Muscle layer of colon (tissue), 2 donors: ENCODE data around the gene MFSD2B.
"Not testable (repeated sequence)": the region's sequence is repeated elsewhere in the genome, so short reads cannot be mapped to it uniquely, and the experiment has no call there.

Source experiments
- H3K27ac ChIP-seq: one replicate; pipeline ENCODE4 v1.7.0; 2013; ENCODE audit warnings: low read depth, mild to moderate bottlenecking, low read length, moderate library complexity
- H3K27me3 ChIP-seq, 2 donors: one replicate each; pipeline ENCODE4 v1.7.0; 2013; ENCODE audit warnings: low read length in 2 of 2, mild to moderate bottlenecking in 2 of 2; ENCODE audit not compliant: insufficient read depth in 2 of 2, control insufficient read depth in 1 of 2
- H3K36me3 ChIP-seq: one replicate; pipeline ENCODE4 v1.7.0; 2013; ENCODE audit warnings: mild to moderate bottlenecking, low read length; ENCODE audit not compliant: insufficient read depth
- H3K4me1 ChIP-seq: one replicate; pipeline ENCODE4 v1.7.0; 2013; ENCODE audit warnings: mild to moderate bottlenecking, low read length; ENCODE audit not compliant: insufficient read depth
- H3K4me3 ChIP-seq, 2 donors: one replicate each; pipeline ENCODE4 v1.7.0; 2013; ENCODE audit warnings: low read length in 2 of 2, low read depth in 1 of 2, mild to moderate bottlenecking in 1 of 2, moderate library complexity in 1 of 2
- H3K9ac ChIP-seq: one replicate; pipeline ENCODE4 v1.7.0; 2013; ENCODE audit warnings: low read length
- H3K9me3 ChIP-seq: one replicate; pipeline ENCODE4 v1.7.0; 2013; ENCODE audit warnings: mild to moderate bottlenecking, low read length
- donor health status: abdominal sarcoma.
- donor health status: Adenocarcinoma of cecum.

The MFSD2B gene

DNA sequence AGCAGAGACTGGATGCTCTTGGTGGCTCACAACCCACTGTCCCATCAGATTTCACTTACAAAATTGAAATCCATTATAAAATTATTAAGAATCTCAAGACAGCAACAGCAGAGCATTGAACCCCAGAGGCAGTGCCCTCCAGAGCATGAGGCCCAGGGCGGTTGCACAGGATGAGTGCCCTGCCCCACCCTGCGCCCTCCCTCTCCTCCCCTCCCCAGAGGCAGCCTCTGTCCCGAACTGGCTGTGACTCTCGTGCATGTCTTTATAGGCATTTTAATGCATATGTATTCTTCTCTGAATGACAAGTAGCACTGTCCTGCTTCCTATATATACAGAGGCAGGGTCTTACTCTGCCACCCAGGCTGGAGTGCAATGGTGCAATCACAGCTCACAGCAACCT lies 10.4 kb downstream of the MFSD2B start:
- H3K9me3 ChIP-seq, result no peaks in the 10 kb centered on the region
- no peak overlapping the region for H3K9ac ChIP-seq
- H3K4me3 ChIP-seq, result no peak overlapping the region
- H3K36me3 ChIP-seq, result peaks cover 4% of the 10 kb centered on the region
- no peaks in the 10 kb centered on the region for H3K4me1 ChIP-seq
- H3K27ac ChIP-seq, result no peak overlapping the region
- H3K27me3 ChIP-seq, result no peaks in the 10 kb centered on the region

DNA sequence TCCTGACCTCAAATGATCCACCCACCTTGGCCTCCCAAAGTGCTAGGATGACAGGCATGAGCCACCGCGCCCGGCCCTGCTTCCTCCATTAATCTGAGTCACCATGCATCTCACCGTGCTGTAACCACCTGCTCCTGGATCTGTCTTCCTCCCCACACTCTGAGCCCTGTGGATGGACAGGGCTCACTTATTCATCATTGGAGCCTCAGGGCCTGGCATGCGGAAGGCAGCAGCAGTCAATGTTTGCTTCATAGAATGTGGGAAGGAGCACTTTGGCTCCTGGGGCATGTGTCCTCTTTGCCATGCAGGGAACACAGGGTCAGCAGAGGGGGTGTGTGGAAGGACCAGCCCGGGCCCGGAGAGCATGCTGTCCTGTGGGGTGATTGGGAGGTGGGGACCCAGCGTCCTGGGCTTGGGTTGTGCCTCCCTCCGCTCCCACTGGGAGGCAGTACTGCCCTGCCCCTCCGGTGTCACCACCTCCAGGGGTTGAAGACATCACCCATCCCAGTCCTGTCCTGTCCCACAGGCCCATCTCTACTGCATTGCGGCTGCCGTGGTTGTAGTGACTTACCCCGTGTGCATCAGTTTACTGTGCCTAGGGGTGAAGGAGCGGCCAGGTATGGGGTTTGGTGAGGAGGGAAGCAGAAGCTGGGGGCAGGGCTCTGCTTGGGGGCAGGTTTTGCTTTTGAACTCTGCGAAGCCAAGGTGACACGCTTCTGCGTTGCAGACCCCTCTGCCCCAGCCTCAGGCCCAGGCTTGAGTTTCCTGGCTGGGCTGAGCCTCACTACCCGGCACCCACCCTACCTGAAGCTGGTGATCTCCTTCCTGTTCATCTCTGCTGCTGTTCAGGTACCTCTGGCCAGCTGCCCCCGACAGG lies 11.5 kb downstream of the MFSD2B start:
- Histone ChIP-seq H3K9me3 (no peaks in the 10 kb centered on the region), H3K4me1 (no peaks in the 10 kb centered on the region), H3K36me3 (peaks cover 4% of the 10 kb centered on the region), H3K4me3 (no peak overlapping the region), H3K27me3 (no peaks in the 10 kb centered on the region), H3K27ac (no peak overlapping the region), H3K9ac (no peak overlapping the region)

DNA sequence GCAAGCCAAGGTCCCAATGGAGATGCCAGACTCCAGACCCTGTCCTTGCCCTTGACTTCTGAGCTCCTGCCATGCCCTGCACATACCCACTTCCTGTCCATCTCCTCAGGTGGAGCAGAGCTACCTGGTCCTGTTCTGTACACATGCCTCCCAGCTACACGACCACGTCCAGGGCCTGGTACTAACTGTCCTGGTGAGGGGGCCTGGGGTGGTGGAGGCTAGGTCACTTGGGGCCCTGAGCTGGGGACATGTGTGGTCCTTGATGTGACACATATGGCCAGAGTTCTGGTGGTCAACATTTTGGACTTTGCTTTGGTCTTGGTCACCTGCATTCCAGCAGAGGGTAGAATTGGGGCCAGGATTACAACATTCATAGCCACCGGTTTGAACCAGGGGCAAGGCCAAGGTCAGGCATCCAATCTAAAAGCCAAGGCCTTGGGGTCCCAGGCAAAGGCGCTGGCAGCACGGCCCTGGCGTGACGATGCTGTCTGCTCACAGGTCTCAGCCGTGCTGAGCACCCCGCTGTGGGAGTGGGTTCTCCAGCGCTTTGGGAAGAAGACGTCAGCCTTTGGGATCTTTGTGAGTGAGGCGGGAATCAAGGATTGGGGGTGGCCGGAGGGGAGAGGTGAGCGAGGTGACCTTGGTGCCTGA lies 12.6 kb downstream of the MFSD2B start:
- H3K4me1 ChIP-seq, result no peaks in the 10 kb centered on the region
- no peaks in the 10 kb centered on the region for H3K27me3 ChIP-seq
- no peak overlapping the region for H3K4me3 ChIP-seq
- H3K36me3 ChIP-seq, result peaks cover 4% of the 10 kb centered on the region
- no peaks in the 10 kb centered on the region for H3K9me3 ChIP-seq
- H3K9ac ChIP-seq, result no peak overlapping the region
- no peak overlapping the region for H3K27ac ChIP-seq

DNA sequence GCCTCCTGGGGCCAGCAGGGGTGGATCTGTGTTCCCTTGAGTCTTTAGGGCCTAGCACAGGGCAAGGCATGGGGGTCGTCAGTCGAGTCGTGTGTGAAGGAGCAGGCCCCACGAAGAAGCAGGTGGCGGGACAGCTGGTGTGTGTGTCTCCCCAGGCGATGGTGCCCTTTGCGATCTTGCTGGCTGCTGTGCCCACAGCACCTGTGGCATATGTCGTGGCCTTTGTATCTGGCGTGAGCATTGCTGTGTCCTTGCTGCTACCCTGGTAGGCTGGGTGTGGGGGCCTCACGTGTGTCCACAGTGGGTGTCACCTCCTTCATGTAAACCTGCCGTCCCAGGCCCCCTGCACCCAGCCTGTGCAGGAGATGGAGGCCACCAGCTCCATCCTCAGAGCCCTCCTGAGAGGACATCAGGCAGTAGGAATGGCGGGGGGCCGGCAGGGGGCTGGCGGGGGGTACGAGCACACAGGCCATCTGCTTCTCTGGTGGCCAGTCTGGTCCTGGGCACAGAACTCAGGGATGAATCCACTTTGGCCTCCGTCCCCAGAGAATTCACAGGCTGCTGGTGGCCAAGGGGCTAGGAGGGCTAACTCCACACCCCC lies 13.2 kb downstream of the MFSD2B start:
- Histone ChIP-seq H3K4me1 (no peaks in the 10 kb centered on the region), H3K27me3 (no peaks in the 10 kb centered on the region), H3K27ac (no peak overlapping the region), H3K9me3 (no peaks in the 10 kb centered on the region), H3K4me3 (no peak overlapping the region), H3K9ac (no peak overlapping the region), H3K36me3 (peaks cover 4% of the 10 kb centered on the region)

DNA sequence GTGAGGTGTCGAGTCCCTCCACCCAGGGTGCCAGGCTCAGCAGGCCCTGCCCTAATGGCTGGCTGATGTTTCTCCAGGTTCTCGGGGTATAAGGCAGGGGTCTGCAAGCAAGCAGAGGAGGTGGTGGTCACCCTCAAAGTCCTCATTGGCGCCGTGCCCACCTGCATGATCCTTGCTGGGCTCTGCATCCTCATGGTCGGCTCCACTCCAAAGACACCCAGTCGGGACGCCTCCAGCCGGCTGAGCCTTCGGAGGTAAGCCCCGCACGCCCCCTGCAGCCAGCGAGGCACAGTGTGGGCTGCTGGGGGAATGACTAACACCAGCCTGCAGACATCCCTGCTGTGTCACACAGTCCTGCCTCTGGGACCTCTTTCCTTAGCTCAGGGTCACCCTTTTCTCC lies 14.1 kb downstream of the MFSD2B start:
- Histone ChIP-seq H3K9ac (no peak overlapping the region), H3K4me1 (no peaks in the 10 kb centered on the region), H3K27me3 (no peaks in the 10 kb centered on the region), H3K27ac (no peak overlapping the region), H3K4me3 (no peak overlapping the region), H3K36me3 (peaks cover 7% of the 10 kb centered on the region), H3K9me3 (no peaks in the 10 kb centered on the region)

DNA sequence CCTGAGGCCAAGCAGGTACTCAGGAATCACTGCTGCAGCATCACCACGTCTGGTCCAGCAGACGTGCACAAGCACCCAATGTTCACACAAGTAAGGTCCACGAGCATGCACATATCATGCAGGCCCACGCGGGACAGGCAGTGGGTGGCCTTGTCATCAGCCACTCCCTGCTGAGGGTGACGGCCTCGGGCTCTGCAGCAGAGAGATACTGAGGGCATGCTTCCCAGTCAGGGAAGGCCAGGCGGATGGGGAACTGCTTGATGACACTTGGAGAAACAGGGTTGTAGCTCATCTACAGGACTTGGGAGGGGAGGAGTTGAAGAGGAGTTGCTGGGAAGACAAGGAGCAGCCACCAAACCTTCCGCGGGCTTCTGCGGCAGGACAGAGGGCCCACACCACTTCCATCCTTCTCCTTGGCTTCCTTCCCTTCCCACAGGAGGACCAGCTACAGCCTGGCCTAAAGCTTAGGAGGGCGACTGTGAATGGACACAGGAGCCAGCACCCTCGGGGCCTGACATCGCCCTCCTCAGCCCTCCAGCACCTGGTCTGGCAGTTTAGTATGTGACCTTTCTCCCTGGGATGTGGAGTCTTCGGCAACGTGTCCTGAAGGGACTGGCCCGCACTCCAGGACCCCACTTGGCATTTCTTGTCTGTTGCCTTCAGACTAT lies 15.2 kb downstream of the MFSD2B start:
- H3K27ac ChIP-seq, result no peak overlapping the region
- H3K4me1 ChIP-seq, result no peaks in the 10 kb centered on the region
- H3K36me3 ChIP-seq, result peaks cover 18% of the 10 kb centered on the region
- no peaks in the 10 kb centered on the region for H3K9me3 ChIP-seq
- no peak overlapping the region for H3K9ac ChIP-seq
- H3K27me3 ChIP-seq, result no peaks in the 10 kb centered on the region
- no peak overlapping the region for H3K4me3 ChIP-seq

DNA sequence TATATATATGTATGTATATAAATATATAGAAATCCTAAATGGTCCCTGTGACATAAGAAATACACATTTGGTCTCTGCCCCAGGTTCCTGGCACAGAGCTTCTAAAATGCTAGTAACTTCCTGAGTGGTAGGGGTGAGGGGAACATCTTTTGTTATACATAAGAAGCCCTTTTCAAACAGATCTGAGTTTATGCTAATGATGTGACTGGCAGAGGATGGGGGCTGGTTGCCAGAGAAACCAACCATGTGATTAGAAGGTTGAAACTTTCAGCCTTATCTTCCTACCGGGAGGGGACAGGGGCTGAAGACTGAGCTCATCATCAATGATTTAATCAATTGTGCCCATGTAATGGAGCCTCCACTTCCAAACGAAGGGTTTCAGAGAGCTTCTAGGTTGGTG lies 16.3 kb downstream of the MFSD2B start:
- peaks cover 26% of the 10 kb centered on the region for H3K36me3 ChIP-seq
- H3K4me1 ChIP-seq, result no peaks in the 10 kb centered on the region
- H3K9me3 ChIP-seq, result no peaks in the 10 kb centered on the region
- no peak overlapping the region for H3K4me3 ChIP-seq
- no peak overlapping the region for H3K27ac ChIP-seq
- H3K27me3 ChIP-seq, result no peaks in the 10 kb centered on the region
- H3K9ac ChIP-seq, result no peak overlapping the region

DNA sequence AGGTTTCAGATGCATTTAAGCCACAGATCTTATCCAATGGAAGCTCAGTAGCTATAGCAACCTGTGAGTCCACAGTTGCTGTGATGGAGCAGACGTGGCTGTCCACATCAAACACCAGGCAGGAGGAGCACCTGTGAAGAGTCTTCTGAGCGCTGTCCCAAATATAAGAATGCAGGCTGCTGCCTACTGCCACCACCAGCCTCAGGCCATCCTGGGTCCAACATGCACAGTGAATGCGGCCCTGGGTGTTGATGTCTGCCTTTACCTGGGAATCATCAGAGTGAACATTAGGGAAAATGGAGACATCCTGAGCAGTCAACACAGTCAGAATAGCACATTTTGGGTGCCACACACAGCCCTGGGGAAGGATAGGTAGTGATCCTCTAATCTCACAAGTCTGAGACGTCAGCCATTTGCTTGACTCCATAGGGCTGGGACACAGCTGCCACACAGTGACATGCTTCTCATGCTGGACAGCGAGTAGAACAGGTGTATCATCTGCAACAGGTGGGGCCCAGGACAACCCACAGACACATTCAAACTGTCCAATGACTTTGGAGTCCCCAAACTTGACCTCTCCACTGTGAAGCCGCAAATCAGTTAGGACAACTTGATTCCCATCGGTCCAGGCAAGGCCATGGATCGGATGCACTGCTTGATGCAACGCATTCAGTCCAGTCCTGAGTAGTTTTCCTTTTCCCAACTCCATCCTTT lies 29.1 kb downstream of the MFSD2B start:
- no peak overlapping the region for H3K27ac ChIP-seq
- H3K9ac ChIP-seq, result no peak overlapping the region
- H3K9me3 ChIP-seq, result no peaks in the 10 kb centered on the region

DNA sequence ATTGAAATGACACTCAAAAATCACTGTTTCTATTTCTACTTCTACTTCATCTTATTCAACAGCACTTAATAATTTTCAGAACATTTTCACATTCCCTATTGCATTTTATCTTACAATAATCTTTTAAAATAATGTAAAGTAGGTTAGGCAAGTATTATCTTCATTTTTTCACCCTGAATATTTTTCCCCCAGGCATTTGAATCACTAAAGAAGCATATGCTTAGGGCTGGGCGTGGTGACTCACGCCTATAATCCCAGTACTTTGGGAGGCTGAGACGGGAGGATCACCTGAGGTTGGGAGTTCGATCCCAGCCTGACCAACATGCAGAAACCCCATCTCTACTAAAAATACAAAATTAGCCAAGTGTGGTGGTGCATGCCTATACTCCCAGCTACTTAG lies 30.6 kb downstream of the MFSD2B start:
- H3K4me3 ChIP-seq, result no peak overlapping the region
- H3K9me3 ChIP-seq, result no peaks in the 10 kb centered on the region
- no peaks in the 10 kb centered on the region for H3K27me3 ChIP-seq
- peaks cover 22% of the 10 kb centered on the region for H3K36me3 ChIP-seq
- H3K4me1 ChIP-seq, result no peaks in the 10 kb centered on the region
- no peak overlapping the region for H3K27ac ChIP-seq
- H3K9ac ChIP-seq, result no peak overlapping the region

More for the DNA sequence above, 29.1 kb downstream of the MFSD2B start:
- H3K36me3 ChIP-seq, result peaks cover 22% of the 10 kb centered on the region
- H3K27me3 ChIP-seq, result no peaks in the 10 kb centered on the region
- no peak overlapping the region for H3K4me3 ChIP-seq
- H3K4me1 ChIP-seq, result no peaks in the 10 kb centered on the region

DNA sequence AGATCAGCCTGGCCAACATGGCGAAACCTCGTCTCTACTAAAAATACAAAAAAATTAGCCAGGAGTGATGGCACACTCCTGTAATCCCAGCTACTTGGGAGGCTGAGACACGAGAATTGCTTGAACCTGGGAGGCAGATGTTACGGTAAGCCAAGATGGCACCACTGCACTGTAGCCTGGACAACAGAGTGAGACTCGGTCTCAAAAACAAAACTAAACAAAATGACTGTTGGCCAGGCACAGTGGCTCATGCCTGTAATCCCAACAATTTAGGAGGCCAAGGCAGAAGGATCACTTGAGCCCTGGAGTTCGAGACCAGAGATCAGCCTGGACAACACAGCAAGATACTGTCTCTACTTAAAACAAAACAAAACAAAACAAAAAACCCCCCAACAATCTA lies 33.2 kb downstream of the MFSD2B start:
- H3K4me1 ChIP-seq, H3K4me3 ChIP-seq, H3K9ac ChIP-seq, H3K27me3 ChIP-seq, H3K9me3 ChIP-seq, H3K27ac ChIP-seq: not testable (repeated sequence)
- H3K36me3 ChIP-seq, result peaks cover 12% of the 10 kb centered on the region
